OCI-M2 (cell line): Measurements from ENCODE around the gene ZBTB20.
A peak's percentile ranks its signal among the peaks of the same experiment; 100 is the strongest.

ENCODE experiments used
- DNase-seq: peaks from one replicate; lab custom pipeline; 2025; ENCODE audit not compliant: unreplicated experiment; lab: John Stamatoyannopoulos, UW

Gene ZBTB20

DNA sequence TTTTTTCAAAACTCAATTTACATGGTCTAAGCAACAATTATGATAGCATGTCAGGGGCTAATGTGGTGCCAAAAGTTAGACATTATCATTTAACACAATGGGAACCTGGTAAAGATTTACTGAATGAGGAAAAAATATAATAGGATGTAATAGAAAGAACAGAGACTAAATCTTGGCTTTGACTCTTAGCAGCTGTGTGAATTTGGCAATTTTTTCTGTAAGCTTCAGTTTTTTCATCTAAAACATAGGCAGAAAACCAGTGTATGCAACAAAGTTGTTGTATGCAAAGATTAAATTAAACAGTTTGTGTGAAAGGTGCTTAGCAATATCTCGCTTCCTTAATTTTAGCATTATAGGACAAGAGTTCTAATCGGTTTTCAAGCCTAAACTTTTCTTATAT, 57.6 kb downstream of the ZBTB20 start:
- no peak for DNase-seq

DNA sequence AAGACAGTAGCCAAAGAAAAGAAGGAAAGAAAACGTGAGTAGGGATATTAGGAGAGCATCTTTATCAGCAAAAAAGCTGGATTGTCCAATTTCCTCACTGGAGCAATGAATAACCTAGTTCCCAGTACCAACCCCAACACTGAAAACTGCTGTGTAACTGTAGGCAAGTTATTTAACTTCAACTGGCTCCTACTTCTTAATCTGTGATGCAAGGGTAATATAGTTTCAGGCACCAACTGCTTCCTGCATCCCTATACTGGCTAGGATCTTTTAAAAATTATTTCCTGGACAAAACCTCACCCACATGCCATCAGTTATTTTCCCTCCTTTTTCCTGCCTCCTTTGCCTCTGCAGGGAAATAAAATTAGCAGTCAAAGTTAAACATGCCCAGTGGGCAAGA, 59.6 kb downstream of the ZBTB20 start:
- DNase-seq = no peak

DNA sequence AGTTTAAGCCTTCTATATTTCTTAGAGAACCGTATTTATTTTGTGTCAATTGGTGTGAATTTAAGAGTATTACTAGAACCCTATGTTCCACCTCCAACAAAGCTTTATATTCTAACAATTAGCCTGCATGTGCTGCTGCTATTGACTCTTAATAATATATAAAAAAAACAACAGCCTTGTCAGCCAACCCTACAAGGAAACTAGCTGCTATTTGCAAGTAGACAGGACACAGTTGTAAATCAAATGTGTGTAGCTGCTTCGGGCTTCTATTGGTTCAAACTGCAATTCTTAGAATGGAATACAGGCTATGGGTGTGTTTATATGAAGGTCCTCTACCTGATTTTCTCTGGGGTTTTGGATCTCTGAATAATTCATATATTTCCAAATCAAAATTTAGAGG, 60.7 kb downstream of the ZBTB20 start:
- DNase-seq = no peak

DNA sequence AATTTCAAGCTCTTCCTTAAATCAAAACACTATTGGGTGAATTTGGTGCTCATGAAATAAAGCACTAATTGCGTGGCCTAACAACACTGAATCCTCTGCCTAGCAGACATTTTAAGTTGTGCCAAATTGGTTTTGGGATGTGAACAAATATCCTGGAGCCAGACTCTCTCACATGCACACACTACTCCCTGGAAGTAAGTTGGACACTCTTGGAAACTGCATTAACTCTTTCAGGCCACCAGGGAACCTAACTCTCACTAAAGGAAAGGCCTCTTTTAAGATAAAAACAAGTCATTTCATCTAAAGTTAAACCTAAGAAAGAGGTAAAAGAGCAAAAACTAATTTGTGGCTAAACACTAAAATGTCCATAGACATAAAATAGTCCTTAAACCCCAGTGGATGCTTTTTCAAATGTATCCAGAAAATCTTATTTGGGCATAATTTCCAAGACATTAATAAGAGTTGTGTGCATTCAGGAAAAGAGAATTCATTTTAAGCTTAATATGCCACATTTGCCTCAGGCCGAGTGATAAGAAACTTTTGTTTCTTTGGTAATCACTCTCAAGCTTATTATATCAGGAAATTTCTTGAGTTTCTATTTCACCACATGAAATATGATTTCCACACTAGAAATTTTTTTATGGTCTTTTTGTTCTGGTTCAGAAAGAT, 61.8 kb downstream of the ZBTB20 start:
- DNase-seq = no peak

DNA sequence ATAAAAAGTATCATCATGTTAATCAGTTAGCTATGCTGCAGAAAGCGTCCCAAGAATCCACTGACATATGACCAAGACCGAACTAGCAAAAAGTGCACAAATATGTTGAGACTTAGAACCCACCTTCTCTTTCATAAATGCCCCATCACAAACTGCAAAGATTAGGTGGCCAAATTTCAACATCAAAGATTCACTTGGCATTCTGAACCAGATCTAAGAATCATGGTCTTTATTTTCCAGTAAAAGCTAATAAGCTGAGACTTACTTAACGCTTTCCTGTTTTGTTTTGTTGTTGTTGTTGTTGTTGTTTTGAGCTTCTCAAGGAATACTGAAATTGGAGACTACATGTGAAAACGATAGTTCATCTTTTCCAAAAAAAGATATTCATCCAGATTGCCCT, 62.4 kb downstream of the ZBTB20 start:
- DNase-seq = no peak

DNA sequence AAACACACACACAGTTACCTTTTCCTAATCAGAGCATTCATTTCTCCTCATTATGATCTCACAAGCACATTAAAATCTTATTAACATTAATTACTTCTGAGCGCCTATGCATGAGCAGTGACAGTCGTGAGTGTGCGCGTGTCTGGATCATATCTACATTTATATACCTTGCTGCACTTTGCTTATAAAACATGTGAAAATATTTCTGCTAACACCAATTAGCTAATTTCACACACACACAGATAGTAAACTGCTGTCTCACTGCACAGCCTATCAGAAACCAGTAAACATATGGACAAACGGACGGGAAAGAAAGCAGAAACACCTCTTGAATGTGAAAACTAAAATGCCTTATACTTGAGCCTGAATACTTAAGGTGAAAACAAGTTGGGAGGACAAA, 64.8 kb downstream of the ZBTB20 start:
- DNase-seq = no peak

DNA sequence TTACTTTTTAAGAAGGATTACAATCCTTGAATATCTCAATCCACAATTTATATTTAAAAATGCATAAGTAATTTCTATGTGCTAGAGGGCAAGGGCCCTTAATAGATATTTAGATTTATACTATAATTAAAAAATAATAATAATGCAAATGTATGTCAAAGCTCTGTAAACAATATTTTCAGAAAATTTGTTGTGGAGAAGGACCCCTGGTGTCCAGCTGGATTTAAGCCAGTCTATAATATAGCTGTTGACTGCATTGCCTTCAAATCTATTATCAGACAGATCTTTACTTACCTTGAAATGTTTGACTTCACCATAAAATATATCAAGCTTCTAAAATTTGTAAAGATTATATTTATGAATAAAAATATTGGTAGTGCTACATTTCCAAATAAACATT, 65.6 kb downstream of the ZBTB20 start:
- no peak for DNase-seq

DNA sequence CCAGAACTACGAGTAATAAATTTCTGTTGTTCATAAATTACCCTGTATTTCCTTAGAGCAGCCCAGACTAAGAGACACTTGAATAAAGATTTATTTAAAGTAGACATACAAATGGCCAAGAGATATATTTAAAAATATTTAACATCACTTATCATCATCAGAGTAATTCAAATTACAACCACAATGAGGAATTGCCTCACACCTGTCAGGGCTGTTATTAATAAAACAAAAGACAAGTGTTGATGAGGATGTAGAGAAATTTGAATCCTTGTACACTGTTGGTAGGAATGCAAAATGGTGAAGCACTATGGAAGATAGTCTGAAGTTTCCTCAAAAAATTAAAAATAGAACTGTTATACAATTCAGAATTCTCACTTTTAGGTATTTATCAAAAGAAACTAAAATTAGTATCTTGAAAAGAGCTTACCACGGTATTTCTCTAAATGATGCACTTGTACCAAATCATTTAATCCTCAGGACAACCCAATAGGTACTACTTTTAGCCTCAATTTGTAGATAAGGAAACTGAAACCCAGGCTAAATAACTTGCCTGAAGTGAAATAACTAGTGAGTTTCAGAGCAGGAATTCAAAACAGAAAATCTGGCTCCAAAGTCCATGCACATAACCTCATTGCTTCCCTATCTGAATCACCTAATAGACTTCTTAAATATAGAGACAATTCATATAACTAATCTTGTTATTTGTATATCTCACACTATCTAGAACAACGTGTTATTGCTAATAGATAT, 69.4 kb downstream of the ZBTB20 start:
- no peak for DNase-seq

DNA sequence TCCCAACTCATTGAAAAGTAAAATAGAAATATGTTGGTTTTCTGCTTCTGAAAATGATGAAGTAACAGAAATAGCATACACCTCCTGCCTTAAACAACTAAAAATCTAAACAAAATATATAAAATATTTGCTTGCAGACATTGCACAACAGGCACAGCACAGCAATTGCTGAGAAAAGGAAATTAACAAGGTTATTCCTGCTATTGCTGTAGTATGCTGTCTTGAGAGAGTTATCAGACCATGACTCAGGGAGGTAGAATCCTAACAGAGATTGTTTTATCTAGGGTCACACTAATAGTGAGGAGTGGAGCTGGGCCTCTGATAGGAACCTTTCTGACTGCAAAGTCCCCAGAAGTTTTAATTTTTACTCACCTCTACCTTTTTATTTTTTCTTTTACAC, 72.6 kb downstream of the ZBTB20 start:
- no peak for DNase-seq

DNA sequence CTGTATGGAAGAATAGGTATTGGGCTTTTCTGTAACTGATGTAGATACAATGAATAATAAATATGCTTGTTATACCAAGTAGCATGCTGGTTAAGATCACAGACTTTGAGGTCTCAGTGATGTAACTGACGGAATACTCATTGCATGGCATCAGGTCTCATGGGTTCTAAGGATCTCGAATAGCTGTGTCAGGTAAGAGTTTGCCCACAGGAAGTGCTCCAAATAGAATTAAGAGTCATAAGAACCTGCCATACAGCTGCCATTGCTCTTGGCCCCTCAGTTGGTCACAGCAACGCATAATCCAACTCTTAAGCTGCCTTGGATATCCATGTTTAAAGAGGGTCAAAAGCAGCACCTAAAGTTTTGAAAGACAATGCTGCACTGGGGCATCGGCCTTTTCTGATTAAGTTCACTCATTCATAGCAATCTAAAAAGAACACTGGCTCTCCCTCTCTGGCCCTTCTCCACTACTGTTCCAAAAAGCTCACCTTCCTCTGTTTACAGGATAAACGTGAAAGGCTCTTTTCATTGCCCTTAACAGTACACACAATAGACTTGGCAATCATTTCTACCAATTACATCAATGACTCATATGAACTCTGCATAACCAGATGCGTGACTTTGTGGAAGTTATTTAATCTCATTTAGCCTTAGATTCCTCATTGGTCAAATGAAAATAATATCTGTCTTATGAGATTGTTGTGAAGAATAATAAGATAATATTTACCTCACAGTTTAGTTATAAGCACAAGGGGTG, 74.6 kb downstream of the ZBTB20 start:
- no peak for DNase-seq

DNA sequence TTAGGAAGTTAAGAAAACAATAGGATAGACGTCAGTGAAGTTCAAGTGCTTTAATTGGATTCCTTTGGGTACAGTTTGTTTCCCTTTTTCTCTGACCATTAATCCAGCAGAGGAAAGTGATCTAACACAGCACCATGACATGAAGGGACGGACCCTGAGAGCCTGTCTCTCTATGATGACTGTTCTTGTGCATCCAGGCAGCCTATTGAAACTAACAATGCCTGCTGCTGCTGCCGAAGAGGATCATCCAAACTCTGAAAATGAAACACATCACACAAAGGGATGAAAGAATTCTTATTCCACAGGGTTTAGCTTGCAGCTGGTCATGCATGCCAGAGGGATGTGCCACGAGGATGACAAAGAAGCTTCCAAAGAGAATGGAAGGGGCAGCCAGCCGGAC, 75.5 kb downstream of the ZBTB20 start:
- no peak for DNase-seq

DNA sequence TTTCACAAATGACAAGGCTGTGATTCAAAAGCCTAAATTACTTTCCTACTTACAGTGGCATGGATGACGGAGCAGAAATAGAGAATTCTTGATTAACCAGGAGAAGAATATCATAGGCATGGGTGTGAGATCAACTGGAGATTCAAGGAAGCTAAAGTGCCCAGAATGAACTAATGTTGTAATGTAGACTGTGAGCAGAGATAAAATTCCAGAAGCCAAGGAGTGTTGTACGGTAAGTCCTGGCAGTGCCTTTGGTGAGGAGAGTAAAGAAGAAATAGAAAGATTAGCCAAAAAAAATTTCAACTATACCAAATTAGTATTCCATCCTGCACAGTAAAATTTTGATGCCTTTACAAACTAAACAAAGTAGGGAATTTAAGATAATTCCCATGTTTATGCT, 75.9 kb downstream of the ZBTB20 start:
- no peak for DNase-seq

DNA sequence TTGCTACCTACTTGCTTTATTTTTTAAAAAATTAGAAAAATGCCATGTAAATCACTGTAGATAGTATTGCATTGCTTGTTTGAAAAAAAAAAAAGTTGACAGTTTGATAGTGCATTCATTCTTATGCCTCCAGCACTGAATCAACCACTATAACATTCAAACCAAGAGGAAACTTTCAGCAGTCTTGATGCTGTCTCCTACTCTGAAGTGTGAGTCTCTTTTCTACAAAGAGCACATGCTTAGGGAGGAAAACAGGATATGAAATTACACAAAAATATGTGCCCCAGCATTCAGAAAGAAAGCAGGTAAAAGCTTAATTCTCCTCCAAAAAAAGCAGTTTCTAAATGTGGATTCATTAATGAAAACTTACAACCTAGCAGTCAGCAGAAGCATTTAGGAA, 78.3 kb downstream of the ZBTB20 start:
- no peak for DNase-seq

DNA sequence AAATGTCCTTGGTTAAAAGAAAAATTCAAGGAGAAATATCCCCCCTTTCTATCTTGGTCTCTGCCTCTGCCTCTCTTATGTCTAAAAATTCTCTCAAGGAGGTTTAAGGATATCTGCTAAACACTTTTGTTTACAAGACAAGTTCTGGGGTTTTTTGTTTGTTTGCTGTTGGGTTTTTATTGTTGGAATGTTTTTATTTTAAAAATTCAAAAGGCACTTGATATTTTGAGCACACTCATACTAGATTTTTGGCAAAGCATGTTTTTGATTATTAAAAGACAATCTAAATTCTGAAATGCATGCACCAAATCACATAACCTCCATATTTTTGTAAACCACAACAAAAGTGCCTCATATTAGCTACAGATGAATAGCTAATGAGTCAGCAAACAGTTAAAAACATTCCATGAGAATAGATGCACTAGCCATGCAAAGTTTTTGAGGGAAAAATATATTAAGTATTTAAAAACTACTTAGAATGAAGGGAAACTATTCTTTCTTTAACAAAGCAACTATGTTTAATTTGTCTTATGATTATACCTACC, 84.6 kb downstream of the ZBTB20 start:
- no peak for DNase-seq

DNA sequence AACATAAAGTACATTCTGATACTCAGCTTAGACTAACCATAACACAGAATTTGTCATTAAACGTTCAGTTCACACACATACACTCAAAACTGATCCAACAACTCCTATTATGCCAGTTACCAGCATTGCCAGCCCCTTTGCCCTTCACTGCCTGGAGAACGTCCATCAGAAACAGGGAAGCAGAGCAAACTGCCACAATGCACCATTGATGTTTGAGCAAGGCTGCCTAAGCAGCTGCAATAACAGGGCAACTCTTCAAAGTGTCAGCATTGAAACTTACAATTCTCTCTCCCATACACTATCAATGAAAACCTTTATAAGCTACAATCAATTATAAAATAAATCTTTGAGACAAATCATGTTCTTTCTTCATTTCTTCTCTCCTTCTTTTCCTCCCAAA, 85.1 kb downstream of the ZBTB20 start:
- no peak for DNase-seq

DNA sequence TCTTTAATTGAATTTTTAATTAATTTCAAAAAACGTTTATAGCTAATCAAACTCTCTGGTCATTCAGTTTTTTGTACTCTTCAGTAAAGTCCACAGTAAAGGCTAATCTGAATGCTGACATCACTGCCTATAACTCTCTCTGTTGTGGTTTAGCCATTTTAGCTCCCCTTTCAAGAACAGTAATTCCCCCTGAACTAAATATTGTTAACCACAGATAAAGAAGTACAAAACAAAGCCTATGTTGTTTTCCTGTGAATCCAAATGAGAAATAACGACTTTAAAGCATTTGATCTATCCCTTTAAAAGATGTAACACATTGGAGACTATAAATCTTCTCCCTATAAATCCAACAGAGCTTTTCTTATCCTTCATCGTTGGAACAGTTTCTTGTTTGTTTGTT, 94.2 kb downstream of the ZBTB20 start:
- DNase-seq = no peak

DNA sequence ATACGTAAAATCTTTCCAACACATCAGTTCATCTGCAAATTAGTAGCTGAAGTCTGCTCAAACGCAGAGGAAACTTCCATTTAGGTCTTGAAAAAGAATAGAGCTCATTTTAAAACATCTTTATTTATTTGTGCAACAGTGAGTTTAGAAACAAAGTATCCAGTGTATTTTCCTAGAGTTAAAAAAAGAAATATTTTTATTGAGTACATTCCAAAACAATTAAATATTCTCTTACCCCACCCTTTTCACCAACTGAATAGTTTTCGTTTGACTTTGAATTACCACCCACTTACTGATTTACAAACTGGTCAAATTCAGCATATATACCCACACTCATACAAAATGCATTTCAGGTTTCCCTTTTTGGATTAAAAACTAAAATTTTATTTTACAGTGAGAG, 104.7 kb downstream of the ZBTB20 start:
- DNase-seq = no peak

DNA sequence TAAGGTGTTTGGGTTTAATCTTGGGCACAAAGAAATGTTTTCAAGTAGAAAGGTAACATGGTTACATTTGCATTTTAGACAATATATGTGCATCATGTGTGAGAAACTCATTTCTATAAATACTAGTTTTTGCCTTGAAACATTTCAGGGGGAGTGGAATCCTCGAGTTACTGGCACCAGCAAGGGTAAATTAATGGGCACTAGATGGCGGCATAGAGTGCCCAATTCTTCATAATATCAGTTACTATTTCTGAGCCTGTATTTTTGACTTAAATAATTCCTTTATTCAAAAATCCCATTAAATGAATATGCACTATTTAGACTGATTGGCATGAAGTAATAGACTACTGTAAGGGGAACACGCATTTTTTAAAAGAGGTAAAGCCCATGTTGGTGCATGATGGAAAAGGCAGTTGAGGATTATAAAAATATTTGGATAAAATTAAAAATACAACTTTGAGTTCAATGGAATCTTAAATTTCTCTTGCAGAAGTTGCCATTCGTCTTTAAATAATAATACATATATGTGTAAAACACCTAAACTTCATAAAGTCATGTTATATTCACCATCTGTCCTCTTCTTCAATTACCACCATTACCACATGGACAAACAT, 106.3 kb downstream of the ZBTB20 start:
- DNase-seq = peak; percentile 13

DNA sequence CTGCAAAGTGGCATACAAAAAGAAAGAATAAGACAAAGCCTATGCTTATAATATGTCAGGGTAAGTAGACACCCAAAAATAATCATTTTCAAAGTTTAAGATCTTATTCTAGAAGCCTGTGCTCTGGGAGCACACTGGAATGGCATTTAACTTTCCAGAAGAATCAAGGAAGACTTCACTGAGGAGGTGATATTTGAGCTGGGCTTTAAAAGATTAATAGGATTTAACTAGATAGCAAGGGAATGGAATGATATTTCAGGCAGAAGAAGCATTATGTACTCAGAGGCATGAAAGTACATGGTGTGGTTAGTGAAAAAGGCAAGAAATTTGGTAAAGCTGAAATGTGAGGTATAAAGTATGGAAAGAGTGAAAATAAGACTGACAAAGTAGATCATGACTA, 106.8 kb downstream of the ZBTB20 start:
- no peak for DNase-seq

DNA sequence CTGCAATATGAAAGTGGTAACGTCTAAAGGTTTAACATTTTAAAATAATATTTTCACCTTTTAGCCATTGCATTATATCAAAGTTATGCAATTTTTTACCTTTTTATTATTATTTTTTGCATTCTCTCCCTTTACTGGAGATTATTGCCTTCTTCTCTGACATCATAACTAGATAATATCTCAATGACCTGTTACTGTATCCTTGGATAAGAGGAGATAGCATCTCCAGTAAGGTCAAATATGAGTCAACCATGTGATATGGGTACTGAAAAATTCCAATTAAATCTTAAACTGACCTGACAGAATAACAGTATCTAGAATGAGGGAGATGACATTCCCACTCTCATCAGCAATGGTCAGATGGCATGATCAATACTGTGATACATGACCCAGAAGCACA, 108.3 kb downstream of the ZBTB20 start:
- DNase-seq = no peak

DNA sequence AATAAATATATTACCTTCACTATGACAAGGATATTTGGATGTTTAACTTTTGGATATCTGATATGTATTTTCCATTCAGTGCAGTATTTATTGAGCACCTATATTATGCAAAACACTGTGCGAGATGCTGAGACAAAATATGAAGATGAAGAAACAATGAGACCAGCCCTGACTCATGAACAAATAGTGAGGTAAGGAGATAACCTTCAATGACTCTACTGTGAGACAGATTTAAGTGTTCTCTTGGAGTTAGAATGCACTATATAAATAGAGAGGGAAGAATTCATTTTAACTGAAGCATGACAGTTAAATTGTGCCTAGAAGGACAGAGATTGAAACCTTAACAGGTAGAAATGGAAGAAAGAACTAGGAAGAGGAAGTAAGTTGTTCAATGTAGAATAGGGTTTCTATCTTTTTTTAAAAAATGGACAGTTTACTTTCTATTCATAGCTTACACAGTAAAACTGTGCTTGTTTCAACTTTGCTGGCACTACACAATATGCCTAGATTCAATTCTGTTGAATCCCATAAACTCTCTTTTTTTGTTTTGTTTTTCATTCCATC, 124.2 kb downstream of the ZBTB20 start:
- DNase-seq = no peak
